ENCODE results near the gene TRIP6.

Gene TRIP6

GRCh38 chr7:100886142-100886935, 19.2 kb downstream of the TRIP6 start (continued):
- TF ChIP-seq ZNF626 (tag by site-specific recombination; IDR thresholded peaks at IDR 0.05), result no peak
- TF ChIP-seq ZFHX2 (tag by site-specific recombination; conservative IDR thresholded peaks at IDR 0.05), result peak; percentile 34
- no peak for TF ChIP-seq SP7 (tag by site-specific recombination; IDR thresholded peaks at IDR 0.05)
- no peak for TF ChIP-seq ZNF16 (tag by site-specific recombination; IDR thresholded peaks at IDR 0.05; ENCODE audit: low read depth)
- TF ChIP-seq KLF8 (tag by site-specific recombination; IDR thresholded peaks at IDR 0.05), result no peak
- TF ChIP-seq SCRT2 (tag by site-specific recombination; IDR thresholded peaks at IDR 0.05), result peak; percentile 71
- TF ChIP-seq ZNF639 (tag by site-specific recombination; IDR thresholded peaks at IDR 0.05), result no peak
- TF ChIP-seq ZNF776 (tag by site-specific recombination; IDR thresholded peaks at IDR 0.05; ENCODE audit: borderline replicate concordance), result no peak
- TF ChIP-seq ZNF560 (tag by site-specific recombination; IDR thresholded peaks at IDR 0.05; ENCODE audit: borderline replicate concordance), result no peak
- no peak for TF ChIP-seq ZNF623 (tag by site-specific recombination; IDR thresholded peaks at IDR 0.05)
- TF ChIP-seq ZNF664 (tag by site-specific recombination; IDR thresholded peaks at IDR 0.05), result no peak
- TF ChIP-seq AEBP2 (tag by site-specific recombination; IDR thresholded peaks at IDR 0.05; ENCODE audit: borderline replicate concordance), result no peak
- TF ChIP-seq ZNF18 (tag by site-specific recombination; IDR thresholded peaks at IDR 0.05), result peak; percentile 97
- TF ChIP-seq ZNF654 (tag by site-specific recombination; IDR thresholded peaks at IDR 0.05; ENCODE audit: low read depth), result no peak
- no peak for TF ChIP-seq PBX3 (CRISPR knock-in tag; IDR thresholded peaks at IDR 0.05)
- TF ChIP-seq ZNF404 (tag by site-specific recombination; IDR thresholded peaks at IDR 0.05), result no peak
- no peak for TF ChIP-seq SETDB1 (IDR thresholded peaks at IDR 0.05; ENCODE audit: insufficient read length, low read length)
- no peak for TF ChIP-seq ZNF202 (tag by site-specific recombination; IDR thresholded peaks at IDR 0.05; ENCODE audit: borderline replicate concordance)
- no peak for TF ChIP-seq EGR2 (tag by site-specific recombination; IDR thresholded peaks at IDR 0.05; ENCODE audit: low read depth)
- no peak for TF ChIP-seq YY2 (tag by site-specific recombination; IDR thresholded peaks at IDR 0.05)
- TF ChIP-seq ZNF112 (tag by site-specific recombination; IDR thresholded peaks at IDR 0.05), result no peak
- no peak for TF ChIP-seq ZNF571 (tag by site-specific recombination; IDR thresholded peaks at IDR 0.05)
- no peak for TF ChIP-seq ZNF169 (tag by site-specific recombination; IDR thresholded peaks at IDR 0.05)
- TF ChIP-seq REPIN1 (tag by site-specific recombination; IDR thresholded peaks at IDR 0.05; ENCODE audit: low read depth), result no peak
- no peak for TF ChIP-seq GLI4 (tag by site-specific recombination; IDR thresholded peaks at IDR 0.05)
- no peak for TF ChIP-seq REST (tag by site-specific recombination; IDR thresholded peaks at IDR 0.05)
- TF ChIP-seq ZNF146 (tag by site-specific recombination; IDR thresholded peaks at IDR 0.05), result no peak
- TF ChIP-seq ZNF24 (tag by site-specific recombination; IDR thresholded peaks at IDR 0.05), result no peak
- no peak for TF ChIP-seq ZNF335 (tag by site-specific recombination; conservative IDR thresholded peaks at IDR 0.05)
- TF ChIP-seq ZNF830 (tag by site-specific recombination; IDR thresholded peaks at IDR 0.05; ENCODE audit: low read depth), result no peak
- no peak for TF ChIP-seq GLIS2 (tag by site-specific recombination; IDR thresholded peaks at IDR 0.05)
- no peak for TF ChIP-seq OVOL3 (tag by site-specific recombination; IDR thresholded peaks at IDR 0.05)
- TF ChIP-seq ZBTB17 (tag by site-specific recombination; IDR thresholded peaks at IDR 0.05), result peak; percentile 38; the same call in 1 of the 2 replicates
